HG03045 (cell line): ENCODE data around the gene HELB.

Experiments
- ATAC-seq: cut with Tn5 transposase; IDR thresholded peaks from one replicate; pipeline ENCODE4 v1.9.1; 2021; ENCODE audit warnings: mild to moderate bottlenecking, moderate library complexity; ENCODE audit not compliant: unreplicated experiment

The HELB gene

DNA sequence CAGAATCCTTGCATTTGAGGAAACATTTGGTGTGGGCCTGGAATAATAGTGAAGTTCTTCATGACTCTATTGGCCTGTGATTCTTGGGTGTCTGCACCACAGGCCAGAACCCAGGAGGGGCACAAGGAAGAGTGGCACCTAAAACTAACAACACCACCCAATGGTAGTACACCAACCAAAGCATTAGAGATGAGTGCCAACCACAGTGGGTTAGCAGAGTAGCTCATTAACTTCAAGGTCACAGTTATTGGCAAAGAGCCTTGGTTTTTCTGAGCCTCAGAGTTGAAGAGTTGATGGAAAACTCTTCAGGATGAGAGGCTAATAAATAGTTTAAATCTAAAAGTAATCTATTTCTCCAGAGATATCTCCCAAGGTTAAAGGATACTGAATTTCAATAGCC lies 57.0 kb downstream of the HELB start:
- no peak for ATAC-seq

DNA sequence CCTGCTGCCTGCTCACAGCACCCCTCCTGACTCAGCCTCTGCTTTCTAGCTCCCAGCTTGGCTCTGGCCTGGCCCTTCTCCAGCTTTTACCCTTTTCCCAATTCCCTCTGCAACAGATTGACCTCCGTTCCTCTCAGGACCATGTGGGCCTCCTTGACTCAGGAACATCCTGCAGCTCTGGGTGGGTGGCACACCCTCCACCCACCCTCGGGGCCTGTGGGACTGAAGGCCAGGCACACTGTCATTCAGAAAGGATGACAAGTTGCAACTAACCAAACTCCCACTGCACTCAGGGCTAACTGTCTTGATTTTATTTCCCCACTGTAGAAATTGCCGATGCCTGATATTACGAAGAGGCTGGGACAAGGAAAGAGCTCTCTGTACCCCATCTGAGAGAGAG lies 59.4 kb downstream of the HELB start:
- no peak for ATAC-seq

DNA sequence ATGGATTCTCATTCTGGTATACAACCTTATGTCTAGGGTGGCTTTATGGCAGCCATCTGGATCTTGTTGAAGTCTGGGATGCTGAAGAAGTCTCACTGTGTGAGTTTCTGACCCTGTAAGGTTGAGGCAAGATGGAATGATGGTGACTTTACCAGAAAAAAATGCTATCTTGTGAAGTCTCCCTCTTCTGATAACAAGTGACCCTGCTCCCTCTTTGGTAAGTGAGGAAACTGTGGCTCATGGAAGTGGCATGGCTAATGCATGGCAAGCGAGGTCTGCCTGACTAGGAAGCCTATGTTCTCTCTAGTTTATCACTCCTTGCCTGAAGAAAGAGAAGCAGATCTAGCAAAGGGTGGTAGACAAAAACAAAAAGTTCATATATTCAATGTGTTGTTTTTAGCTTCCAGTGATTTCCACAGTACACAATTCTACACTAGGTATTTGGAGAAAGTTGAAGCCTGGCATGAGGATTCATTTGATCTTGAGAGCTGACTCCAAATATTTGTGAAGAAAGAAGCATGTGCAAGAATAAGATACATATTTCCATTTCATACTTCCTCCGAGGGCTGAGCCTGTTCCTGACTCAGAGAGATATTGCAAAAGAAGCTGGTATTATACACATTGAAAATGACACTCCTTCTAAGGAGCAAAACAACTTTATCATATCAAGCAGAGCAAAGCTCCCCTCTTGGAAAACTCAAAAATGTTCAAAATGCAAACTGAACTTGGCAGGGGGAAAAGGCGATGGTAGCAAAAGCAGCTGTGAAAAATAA lies 63.6 kb downstream of the HELB start:
- ATAC-seq = no peak

DNA sequence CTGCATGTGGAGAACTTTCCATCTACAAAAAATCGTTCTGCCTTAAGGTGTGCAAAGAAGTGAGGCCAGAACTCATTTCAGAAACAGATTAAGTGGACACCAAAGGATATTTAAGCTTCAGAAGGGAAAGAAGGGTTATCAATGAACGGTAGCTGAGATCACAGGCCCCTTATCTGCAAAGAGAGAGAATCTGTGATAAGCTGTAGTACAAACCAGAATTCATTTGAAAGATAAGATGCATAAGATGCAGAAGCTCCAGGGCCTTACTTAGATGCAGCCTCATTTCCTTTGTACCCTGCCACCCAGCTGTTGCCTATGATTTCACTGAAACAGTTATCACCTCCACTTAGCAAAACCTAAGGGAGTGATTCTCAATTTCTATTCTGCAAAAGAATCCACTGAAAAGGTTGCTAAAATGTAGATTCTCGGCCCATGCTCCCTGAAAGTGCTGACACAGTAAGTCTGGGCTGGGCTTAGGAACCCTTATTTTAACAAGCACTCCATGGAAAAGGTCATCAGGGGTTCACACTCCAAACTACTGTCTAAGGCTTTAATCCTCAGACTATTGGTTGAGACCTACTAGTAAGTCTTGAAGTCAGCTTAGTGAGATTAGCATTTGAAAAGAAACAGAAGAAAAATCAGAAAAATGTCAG lies 64.8 kb downstream of the HELB start:
- no peak for ATAC-seq

DNA sequence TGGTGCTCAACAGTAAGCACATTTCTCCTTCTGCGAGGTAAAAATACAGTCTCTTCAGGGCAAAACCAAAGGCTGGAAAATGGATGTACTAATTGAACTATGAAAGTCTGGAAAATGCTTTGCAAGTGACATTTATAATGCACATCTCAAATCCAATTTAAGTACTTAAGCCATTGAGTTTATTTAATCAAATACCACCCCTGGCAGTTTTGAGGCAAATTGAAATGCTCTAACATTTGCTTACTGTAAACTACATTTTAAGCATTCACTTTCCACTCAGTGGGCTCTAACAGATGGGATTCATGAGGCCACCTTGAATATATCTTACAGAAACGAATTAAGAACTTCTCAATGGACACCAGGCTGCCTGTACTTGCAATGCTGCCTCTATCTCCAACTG lies 69.7 kb downstream of the HELB start:
- no peak for ATAC-seq

DNA sequence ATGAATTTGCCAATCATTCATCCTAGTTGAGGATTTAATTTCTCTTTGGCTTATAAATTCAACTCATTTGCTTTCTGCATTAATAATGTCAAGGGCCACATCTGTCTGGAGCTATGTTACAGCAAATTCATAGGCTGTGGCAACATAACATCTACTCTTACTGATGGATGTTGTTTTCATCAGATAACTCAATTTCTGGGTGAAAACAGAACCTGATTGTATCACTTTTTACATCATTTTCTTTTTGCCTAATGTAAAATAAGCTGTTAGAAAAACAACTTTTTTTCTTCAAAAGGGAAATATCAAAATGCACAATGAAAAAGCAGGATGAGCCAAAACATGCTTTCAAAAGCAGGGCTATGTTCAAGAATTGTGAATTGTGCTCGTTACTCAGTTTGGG lies 73.3 kb downstream of the HELB start:
- ATAC-seq = no peak

DNA sequence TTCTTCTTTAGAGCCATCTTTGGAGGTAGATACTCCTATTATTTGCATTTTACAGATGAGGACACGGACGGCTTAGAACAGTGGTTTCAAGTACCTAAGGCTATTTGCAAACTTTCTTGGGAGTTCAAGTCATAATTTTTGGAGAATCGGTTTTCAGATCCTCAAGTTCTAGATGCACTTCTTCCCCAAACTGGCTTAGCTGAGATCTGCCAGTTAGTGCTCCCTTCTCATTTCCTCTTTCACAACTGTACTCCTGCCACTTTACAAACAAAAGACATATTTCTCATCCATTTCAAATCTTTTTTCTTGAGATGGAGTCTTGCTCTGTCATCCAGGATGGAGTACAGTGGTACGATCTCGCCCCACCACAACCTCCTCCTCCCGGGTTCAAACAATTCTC lies 77.3 kb downstream of the HELB start:
- ATAC-seq = no peak

DNA sequence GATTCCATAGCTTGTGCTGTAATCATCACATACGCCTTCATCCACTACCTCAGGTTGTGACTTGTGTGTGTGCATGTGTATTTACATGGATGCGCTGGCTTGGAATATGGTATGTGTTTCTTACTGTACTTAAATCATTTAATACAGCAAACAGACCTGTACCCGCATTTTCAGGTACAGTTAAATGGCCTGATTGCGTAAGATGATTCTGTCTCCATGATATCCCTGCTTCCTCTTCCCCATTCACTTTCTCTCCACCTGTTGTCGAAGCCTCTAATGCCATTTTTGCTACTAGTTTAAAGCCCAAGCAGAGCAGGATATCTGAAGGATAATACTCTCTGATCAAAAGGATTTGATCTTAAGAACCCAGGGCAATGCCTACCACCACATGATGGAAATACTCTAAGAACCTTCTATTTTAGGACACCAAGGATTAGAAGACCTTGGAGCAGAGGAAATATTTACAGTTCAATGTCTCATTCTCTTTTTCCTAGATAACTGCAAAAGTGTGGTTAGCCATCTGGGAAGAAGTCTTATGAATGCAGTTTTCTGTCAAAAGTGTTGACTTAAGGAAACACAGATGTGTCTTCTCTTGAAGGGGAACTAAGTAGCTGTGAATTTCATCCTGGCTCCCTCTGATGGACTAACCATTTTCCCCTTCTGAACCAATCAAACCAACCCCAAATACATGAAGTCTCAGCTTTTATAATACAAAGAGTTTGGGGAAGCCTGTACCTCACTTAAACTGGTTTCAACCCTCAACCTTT lies 78.7 kb downstream of the HELB start:
- no peak for ATAC-seq

DNA sequence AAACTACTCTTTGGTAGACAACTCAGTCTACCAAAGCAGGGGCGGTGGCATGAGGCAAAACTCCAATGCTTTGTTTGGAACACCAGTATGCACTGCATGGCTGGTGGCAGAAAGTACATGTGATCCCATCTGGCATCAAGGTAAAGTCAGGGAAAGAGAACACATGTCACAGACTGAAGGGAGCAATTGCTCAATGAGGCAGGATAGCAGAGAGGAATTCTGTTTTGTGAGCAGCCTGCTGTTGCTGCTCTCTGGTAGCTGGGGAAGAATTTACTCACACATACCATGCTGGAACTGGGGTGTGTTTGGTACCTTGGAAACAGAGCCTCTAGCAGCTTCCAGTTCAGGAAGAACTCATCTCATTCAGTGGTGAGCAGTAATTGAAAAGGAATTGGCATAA lies 84.8 kb downstream of the HELB start:
- ATAC-seq = no peak
